Fibroblast of lung (primary cell): ENCODE measurements around the gene PRR5L.

Experiments used
- CTCF ChIP-seq, 2 donors: IDR thresholded peaks in 1 of 2; conservative IDR thresholded peaks in 1 of 2; 1 replicate in 1 of 2; 2 replicates in 1 of 2; pipeline ENCODE4 v1.5.1; 2011 to 2012; ENCODE audit warnings: low read length in 2 of 2, control low read depth in 1 of 2, inconsistent platforms in 1 of 2, low read depth in 1 of 2, mild to moderate bottlenecking in 1 of 2
- EZH2 ChIP-seq: IDR thresholded peaks from 2 replicates; pipeline ENCODE4 v1.5.1; 2012; ENCODE audit warnings: low read length, control low read depth, mild to moderate bottlenecking; ENCODE audit errors: missing control alignments

- TF ChIP-seq CTCF (conservative IDR thresholded peaks at IDR 0.05 in 1 of 2, IDR thresholded peaks at IDR 0.05 in 1 of 2; ENCODE audit: low read depth in 1 of 2, low read length in 2 of 2) = no peak
- no peak for TF ChIP-seq EZH2
Measured at GRCh38 chr11:36432738-36433137, 136.7 kb downstream of the PRR5L start.
